VCaP (cell line): ENCODE data around the gene RPL36AL.

Experiments
- H3K27ac ChIP-seq: fragments of 450-650 bp; 2 replicates; pipeline ENCODE4 v1.5.1; 2017
- TF ChIP-seq, protein P1 (sequence below): fragments of 450-650 bp; conservative IDR thresholded peaks from 2 replicates; pipeline ENCODE4 v1.5.1; 2017; ENCODE audit warnings: mild to moderate bottlenecking, moderate library complexity

Gene RPL36AL

DNA sequence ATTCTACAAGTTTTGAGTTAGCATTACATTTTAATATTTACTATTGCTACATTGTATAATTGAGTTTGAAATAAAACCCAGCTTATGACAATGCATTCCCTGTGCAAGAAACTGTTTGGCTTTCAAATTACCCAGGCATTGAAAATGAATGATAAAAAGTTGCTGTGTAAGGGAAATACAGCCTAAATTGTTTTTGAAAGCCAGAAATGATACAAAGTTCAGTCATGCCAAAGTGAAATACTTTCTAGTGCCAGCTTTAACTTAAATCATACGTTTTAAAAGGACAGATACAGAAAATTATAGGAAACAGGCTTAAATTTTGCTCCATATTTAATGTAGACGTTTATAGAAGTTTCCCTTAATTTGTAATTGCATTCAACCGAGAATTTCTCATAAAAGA, 3.0 kb upstream of the RPL36AL start:
- TF ChIP-seq, protein P1, sequence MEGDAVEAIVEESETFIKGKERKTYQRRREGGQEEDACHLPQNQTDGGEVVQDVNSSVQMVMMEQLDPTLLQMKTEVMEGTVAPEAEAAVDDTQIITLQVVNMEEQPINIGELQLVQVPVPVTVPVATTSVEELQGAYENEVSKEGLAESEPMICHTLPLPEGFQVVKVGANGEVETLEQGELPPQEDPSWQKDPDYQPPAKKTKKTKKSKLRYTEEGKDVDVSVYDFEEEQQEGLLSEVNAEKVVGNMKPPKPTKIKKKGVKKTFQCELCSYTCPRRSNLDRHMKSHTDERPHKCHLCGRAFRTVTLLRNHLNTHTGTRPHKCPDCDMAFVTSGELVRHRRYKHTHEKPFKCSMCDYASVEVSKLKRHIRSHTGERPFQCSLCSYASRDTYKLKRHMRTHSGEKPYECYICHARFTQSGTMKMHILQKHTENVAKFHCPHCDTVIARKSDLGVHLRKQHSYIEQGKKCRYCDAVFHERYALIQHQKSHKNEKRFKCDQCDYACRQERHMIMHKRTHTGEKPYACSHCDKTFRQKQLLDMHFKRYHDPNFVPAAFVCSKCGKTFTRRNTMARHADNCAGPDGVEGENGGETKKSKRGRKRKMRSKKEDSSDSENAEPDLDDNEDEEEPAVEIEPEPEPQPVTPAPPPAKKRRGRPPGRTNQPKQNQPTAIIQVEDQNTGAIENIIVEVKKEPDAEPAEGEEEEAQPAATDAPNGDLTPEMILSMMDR: no peak
- peak overlapping the region; percentile 48 for H3K27ac ChIP-seq

DNA sequence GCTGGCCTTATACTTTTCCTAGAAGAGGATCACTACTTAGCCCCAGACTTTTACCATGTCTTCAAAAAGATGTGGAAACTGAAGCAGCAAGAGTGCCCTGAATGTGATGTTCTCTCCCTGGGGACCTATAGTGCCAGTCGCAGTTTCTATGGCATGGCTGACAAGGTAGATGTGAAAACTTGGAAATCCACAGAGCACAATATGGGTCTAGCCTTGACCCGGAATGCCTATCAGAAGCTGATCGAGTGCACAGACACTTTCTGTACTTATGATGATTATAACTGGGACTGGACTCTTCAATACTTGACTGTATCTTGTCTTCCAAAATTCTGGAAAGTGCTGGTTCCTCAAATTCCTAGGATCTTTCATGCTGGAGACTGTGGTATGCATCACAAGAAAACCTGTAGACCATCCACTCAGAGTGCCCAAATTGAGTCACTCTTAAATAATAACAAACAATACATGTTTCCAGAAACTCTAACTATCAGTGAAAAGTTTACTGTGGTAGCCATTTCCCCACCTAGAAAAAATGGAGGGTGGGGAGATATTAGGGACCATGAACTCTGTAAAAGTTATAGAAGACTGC, 1.7 kb upstream of the RPL36AL start:
- H3K27ac ChIP-seq: peak overlapping the region; percentile 94
- TF ChIP-seq, protein P1: no peak

DNA sequence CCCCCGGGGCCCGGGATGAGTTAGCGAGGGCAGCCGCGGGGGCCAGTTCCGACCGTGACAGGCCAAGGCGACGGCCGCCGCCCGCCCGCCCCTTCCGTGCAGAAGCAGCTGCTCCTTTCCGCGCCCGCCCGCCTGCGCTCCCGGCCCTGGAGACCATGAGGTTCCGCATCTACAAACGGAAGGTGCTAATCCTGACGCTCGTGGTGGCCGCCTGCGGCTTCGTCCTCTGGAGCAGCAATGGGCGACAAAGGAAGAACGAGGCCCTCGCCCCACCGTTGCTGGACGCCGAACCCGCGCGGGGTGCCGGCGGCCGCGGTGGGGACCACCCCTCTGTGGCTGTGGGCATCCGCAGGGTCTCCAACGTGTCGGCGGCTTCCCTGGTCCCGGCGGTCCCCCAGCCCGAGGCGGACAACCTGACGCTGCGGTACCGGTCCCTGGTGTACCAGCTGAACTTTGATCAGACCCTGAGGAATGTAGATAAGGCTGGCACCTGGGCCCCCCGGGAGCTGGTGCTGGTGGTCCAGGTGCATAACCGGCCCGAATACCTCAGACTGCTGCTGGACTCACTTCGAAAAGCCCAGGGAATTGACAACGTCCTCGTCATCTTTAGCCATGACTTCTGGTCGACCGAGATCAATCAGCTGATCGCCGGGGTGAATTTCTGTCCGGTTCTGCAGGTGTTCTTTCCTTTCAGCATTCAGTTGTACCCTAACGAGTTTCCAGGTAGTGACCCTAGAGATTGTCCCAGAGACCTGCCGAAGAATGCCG, 872 bp upstream of the RPL36AL start:
- H3K27ac ChIP-seq: peak overlapping the region; percentile 94

DNA sequence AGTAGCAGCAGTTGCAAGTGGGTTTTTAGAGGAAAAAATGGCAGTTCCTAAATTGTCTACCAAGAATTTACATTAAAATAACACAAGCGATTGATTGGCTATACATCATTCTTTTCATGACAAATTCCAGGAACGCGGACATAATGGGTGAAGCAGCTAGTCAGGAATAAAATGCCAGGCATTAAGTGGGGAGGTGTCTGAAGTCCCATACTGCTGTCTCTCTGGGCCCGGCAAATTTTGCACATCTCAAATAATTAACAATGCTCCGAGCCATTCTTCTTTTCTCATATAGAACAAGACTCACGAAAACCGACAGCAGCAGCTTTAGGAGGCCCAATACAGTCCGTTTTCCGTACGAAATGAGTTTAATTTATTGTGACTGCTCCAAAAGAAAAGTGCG, 696 bp downstream of the RPL36AL start:
- peak overlapping the region; percentile 94 for H3K27ac ChIP-seq
- TF ChIP-seq, protein P1: no peak

More for the DNA sequence above, 872 bp upstream of the RPL36AL start:
- TF ChIP-seq, protein P1: no peak

DNA sequence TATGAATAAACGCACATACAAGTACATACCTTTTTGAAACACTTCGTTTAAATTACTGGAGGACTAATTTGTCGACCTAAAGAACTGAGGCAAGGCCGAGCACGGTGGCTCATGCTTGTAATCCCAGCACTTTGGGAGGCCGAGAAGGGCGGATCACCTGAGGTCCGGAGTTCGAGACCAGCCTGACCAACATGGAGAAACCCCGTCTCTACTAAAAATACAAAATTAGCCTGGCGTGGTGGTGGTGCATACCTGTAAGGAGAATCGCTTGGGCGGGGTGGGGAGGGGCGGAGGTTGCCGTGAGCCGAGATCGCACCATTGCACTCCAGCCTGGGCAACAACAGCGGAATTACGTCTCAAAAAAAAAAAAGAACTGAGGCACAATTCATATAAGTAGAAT, 1.2 kb downstream of the RPL36AL start:
- peak overlapping the region; percentile 94 for H3K27ac ChIP-seq

DNA sequence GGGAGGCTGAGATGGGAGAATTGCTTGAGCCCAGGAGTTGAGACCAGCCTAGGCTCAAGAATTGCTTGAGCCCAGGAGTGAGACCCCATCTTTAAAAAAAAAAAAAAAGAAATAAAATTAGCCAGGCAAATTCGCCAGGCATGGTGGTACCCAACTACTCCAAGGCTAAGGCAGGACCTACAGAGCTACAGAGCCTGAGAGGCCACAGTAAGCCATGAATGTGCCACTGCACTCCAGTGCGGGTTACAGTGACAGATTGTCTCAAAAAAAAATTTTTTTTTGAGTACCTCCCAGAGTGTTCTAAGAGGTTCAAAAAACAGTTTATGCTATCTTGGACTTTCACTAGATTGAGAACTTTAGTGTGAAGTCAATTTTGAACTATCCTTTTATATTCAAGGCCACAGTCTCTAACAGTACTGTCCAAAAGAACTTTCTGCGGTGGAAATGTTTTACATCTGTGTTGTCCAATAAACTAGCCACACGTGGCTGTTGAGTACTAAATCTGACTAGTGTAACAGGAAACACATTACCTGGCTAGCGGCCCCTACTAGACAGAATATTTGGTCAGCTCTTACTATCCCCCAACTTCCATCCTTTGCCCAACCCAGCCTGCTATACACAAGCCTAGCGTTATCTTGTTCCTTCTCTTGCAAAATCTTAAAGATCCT, 2.4 kb downstream of the RPL36AL start:
- TF ChIP-seq, protein P1: no peak
- no peak overlapping the region for H3K27ac ChIP-seq

DNA sequence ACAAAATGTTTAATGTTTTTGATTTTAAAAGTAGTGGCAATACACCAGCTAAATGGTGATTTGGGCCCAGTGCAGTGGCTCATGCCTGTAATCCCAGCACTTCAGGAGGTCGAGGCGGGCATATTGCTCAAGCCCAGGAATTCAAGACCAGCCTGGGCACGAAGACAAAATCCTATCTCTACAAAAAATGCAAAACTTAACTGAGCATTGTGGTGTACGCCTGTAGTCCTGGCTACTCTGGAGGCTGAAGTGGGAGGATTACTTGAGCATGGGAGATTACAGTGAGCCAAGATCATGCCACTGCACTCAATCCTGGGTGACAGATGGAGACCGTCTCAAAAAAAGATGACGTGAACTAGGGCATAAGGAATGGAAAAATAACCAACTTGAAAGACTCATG, 4.7 kb downstream of the RPL36AL start:
- no peak overlapping the region for H3K27ac ChIP-seq
- TF ChIP-seq, protein P1: no peak
